IPS-15b (cell line): Measurements from ENCODE around the gene MYOG.

ENCODE experiments used
- H3K27me3 ChIP-seq: one replicate; pipeline ENCODE4 v1.6.1; 2013; ENCODE audit warnings: low read length; ENCODE audit not compliant: control insufficient read depth, insufficient read depth
- H3K36me3 ChIP-seq: one replicate; pipeline ENCODE4 v1.6.1; 2013; ENCODE audit warnings: low read length; ENCODE audit not compliant: control insufficient read depth, insufficient read depth
- H3K4me1 ChIP-seq: one replicate; pipeline ENCODE4 v1.6.1; 2013; ENCODE audit warnings: mild to moderate bottlenecking, low read length; ENCODE audit not compliant: control insufficient read depth, insufficient read depth
- H3K4me3 ChIP-seq: one replicate; pipeline ENCODE4 v1.5.1; 2013; ENCODE audit warnings: low read depth, low read length
- H3K9ac ChIP-seq: one replicate; pipeline ENCODE4 v1.6.1; 2013; ENCODE audit warnings: low read depth, mild to moderate bottlenecking, low read length
- H3K9me3 ChIP-seq: one replicate; pipeline ENCODE4 v1.6.1; 2013; ENCODE audit warnings: mild to moderate bottlenecking, low read length; ENCODE audit not compliant: control insufficient read depth, insufficient read depth

MYOG gene

GRCh38 chr1:203073469-203073868 lies 12.3 kb downstream of the MYOG start:
- Histone ChIP-seq H3K36me3 (no peaks in the 10 kb centered on the region), H3K4me3 (no peak overlapping the region), H3K9me3 (no peaks in the 10 kb centered on the region), H3K27me3 (peaks cover 56% of the 10 kb centered on the region), H3K9ac (no peak overlapping the region), H3K4me1 (no peaks in the 10 kb centered on the region)

DNA sequence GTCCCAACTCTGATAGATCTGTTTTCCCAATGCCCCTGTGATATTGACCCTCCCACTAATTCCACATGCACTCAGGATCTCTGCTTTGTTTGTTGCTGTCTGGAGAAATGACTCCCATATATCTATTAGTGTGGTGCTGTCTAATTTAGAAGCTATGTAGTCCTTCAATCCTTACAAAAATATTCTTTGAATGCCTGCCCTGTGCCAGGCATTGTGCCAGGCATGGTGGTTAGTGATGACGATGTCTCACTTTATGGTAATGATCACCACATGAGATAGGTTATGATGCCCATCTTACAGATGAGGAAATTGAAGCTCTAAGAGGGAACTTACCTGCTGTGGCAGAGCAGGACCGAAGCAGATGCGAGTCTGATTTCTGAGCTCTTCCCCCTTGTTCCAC lies 12.9 kb downstream of the MYOG start:
- H3K4me1 ChIP-seq, result no peaks in the 10 kb centered on the region
- H3K4me3 ChIP-seq, result no peak overlapping the region
- no peaks in the 10 kb centered on the region for H3K36me3 ChIP-seq
- no peaks in the 10 kb centered on the region for H3K9me3 ChIP-seq
- peaks cover 50% of the 10 kb centered on the region for H3K27me3 ChIP-seq
- H3K9ac ChIP-seq, result no peak overlapping the region

- Histone ChIP-seq H3K4me3 (no peak overlapping the region), H3K36me3 (no peaks in the 10 kb centered on the region), H3K9me3 (no peaks in the 10 kb centered on the region), H3K4me1 (no peaks in the 10 kb centered on the region), H3K27me3 (peaks cover 42% of the 10 kb centered on the region), H3K9ac (no peak overlapping the region)
Measured at GRCh38 chr1:203072002-203072602, 13.7 kb downstream of the MYOG start.

- H3K9ac ChIP-seq, result no peak overlapping the region
- peaks cover 13% of the 10 kb centered on the region for H3K27me3 ChIP-seq
- no peak overlapping the region for H3K4me3 ChIP-seq
- H3K9me3 ChIP-seq, result no peaks in the 10 kb centered on the region
- H3K36me3 ChIP-seq, result no peaks in the 10 kb centered on the region
- no peaks in the 10 kb centered on the region for H3K4me1 ChIP-seq
Measured at GRCh38 chr1:203069030-203069747, 16.6 kb downstream of the MYOG start.

GRCh38 chr1:203066965-203067364 lies 18.8 kb downstream of the MYOG start:
- Histone ChIP-seq H3K4me3 (no peak overlapping the region), H3K36me3 (no peaks in the 10 kb centered on the region), H3K27me3 (no peaks in the 10 kb centered on the region), H3K9me3 (no peaks in the 10 kb centered on the region), H3K9ac (no peak overlapping the region), H3K4me1 (no peaks in the 10 kb centered on the region)

DNA sequence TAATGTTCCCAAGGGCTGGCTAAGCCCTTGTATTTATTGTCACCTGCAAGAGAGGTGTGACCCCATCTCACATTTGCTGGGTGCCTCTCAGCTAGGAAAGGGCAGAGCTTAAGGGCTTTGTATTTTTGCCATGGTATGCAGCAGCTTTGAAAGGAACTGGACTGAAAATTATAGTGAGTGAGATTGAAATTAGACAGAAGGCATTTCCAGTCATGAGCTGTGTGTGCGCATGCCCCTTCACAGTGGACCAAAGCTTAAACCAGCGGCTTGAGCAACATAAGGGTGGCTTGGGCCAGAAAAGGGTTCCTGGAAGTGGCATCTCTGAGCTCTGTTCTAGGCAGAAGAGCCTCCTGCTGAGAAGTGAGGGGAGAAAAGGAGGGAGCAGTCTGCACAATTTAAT lies 19.8 kb downstream of the MYOG start:
- H3K27me3 ChIP-seq, result no peaks in the 10 kb centered on the region
- no peak overlapping the region for H3K4me3 ChIP-seq
- H3K9me3 ChIP-seq, result no peaks in the 10 kb centered on the region
- H3K9ac ChIP-seq, result no peak overlapping the region
- H3K4me1 ChIP-seq, result no peaks in the 10 kb centered on the region
- H3K36me3 ChIP-seq, result peaks cover 3% of the 10 kb centered on the region

DNA sequence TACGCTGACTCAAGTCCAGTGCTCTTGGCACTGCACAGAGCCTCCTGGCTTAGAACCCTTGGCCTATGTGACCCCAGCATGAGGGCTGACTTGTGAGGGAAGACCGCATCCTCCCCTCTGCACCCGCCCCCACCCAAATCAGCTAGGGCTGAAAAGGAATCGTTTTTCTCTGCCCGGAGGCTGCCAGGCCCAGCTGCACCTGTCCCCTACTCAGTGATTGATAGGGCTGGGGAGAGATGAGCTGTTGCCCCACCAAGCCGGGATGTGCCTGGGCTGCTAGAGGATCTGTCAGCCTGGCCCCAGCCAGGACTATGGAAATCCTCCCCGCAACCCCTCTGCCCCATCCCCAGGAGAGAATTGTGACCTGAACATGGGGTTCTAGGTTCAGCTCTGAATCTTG lies 20.6 kb downstream of the MYOG start:
- H3K4me1 ChIP-seq, result no peaks in the 10 kb centered on the region

DNA sequence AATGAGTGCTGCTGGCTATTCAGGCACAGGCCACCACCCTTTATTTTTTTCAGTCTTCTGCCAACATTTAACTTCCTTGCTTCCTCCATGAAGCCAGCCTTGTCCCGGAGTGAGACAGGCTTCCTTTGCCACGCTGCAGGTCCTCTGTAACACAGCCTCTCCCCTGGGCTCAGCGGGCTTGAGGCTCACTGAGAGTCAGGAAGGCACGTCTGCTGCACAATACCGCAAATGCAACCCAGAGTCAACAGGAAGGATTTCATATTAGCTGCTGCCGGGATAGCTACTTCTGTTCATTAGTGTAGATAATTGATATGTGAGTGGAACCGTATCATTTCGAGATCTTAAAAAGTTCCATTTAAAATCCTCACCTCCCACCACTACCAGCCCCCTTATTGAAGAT lies 22.5 kb downstream of the MYOG start:
- Histone ChIP-seq H3K4me3 (no peak overlapping the region), H3K9ac (no peak overlapping the region), H3K4me1 (no peaks in the 10 kb centered on the region), H3K36me3 (peaks cover 3% of the 10 kb centered on the region), H3K9me3 (no peaks in the 10 kb centered on the region), H3K27me3 (no peaks in the 10 kb centered on the region)

More for the DNA sequence above, 20.6 kb downstream of the MYOG start:
- H3K36me3 ChIP-seq, result peaks cover 3% of the 10 kb centered on the region
- H3K9me3 ChIP-seq, result no peaks in the 10 kb centered on the region
- H3K27me3 ChIP-seq, result no peaks in the 10 kb centered on the region
- no peak overlapping the region for H3K4me3 ChIP-seq
- no peak overlapping the region for H3K9ac ChIP-seq

GRCh38 chr1:203060115-203060514 lies 25.7 kb downstream of the MYOG start:
- H3K4me3 ChIP-seq, result no peak overlapping the region
- peaks cover 5% of the 10 kb centered on the region for H3K4me1 ChIP-seq
- H3K9me3 ChIP-seq, result no peaks in the 10 kb centered on the region
- H3K36me3 ChIP-seq, result peaks cover 3% of the 10 kb centered on the region
- H3K9ac ChIP-seq, result no peak overlapping the region
- no peaks in the 10 kb centered on the region for H3K27me3 ChIP-seq

GRCh38 chr1:203059485-203059884 lies 26.3 kb downstream of the MYOG start:
- H3K9ac ChIP-seq, result no peak overlapping the region
- no peaks in the 10 kb centered on the region for H3K9me3 ChIP-seq
- H3K4me3 ChIP-seq, result no peak overlapping the region
- H3K27me3 ChIP-seq, result no peaks in the 10 kb centered on the region
- peaks cover 3% of the 10 kb centered on the region for H3K36me3 ChIP-seq
- H3K4me1 ChIP-seq, result peaks cover 12% of the 10 kb centered on the region

DNA sequence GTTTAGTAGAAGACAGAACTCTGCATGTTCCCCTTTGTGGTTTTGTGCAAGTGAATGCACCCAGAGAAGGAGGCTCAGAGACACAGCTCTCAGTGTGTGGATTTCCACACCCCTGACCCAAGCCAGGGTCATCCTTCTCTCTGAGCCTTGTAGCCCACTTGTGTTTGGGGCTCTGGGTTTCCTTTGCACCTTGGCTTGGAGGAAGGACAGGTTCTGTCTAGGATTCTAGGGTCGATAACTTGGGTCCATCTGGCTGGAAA lies 27.2 kb downstream of the MYOG start:
- Histone ChIP-seq H3K36me3 (peaks cover 3% of the 10 kb centered on the region), H3K9ac (no peak overlapping the region), H3K27me3 (no peaks in the 10 kb centered on the region), H3K9me3 (no peaks in the 10 kb centered on the region), H3K4me1 (peaks cover 20% of the 10 kb centered on the region), H3K4me3 (no peak overlapping the region)

DNA sequence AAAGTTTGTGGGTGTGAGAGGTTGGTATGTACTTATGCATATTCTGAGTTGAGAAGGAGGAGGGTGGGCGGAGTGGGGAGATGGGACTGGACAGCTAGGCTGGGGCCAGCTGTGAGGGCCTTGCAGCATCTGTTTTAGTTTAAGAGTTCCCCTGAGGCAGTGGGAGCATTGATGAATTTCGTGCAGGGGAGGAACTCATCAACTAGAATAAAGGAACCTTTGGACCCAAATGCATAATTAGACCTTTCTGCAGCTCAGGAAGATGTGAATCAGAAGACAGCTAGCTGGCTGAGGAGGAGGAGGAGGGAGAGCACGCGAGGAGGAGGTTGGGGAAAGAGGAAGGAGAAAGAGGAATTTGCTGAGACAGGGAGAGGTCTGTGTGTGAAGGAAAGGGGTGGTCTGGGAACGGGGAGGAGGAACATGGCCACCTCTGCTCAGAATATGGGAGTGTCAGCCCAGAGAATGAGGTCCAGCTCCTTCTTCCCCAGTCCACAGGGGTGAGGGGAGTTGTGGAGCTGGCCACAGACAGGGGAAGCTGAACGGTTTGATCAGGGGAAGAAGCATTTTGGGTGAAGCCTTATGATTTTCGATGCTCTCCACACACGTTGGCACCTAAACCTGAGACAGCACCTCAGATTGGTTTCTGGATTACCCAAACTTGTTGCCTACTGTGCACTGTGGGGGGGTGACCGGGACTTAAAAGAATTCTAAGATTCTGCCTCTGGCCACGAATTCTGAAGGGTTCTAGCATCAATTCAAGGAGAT lies 27.7 kb downstream of the MYOG start:
- Histone ChIP-seq H3K9ac (no peak overlapping the region), H3K4me3 (no peak overlapping the region)

More for the DNA sequence above, 27.7 kb downstream of the MYOG start:
- Histone ChIP-seq H3K36me3 (peaks cover 3% of the 10 kb centered on the region), H3K9me3 (no peaks in the 10 kb centered on the region), H3K4me1 (peaks cover 24% of the 10 kb centered on the region), H3K27me3 (no peaks in the 10 kb centered on the region)
